ACC112 (cell line): Measurements from ENCODE around the gene RSPH9.

ENCODE experiments used
- H2AFZ ChIP-seq: fragments of 200-600 bp; sonication (generic); one replicate; pipeline ENCODE4 v1.6.0; 2017; ENCODE audit warnings: antibody characterized with exemption, low read length; ENCODE audit not compliant: unreplicated experiment
- H3K27ac ChIP-seq: fragments of 200-600 bp; sonication (generic); 2 replicates; pipeline ENCODE4 v1.5.1; 2014; ENCODE audit warnings: low read depth, mild to moderate bottlenecking, antibody characterized with exemption, low read length, moderate library complexity
- H3K27me3 ChIP-seq: fragments of 200-600 bp; sonication (generic); 2 replicates; pipeline ENCODE4 v1.6.1; 2014; ENCODE audit warnings: mild to moderate bottlenecking, antibody characterized with exemption, low read length, moderate library complexity, mixed read lengths; ENCODE audit not compliant: insufficient read depth
- H3K36me3 ChIP-seq: fragments of 200-600 bp; sonication (generic); 2 replicates; pipeline ENCODE4 v1.6.1; 2016; ENCODE audit warnings: mild to moderate bottlenecking, antibody characterized with exemption, low read length, moderate library complexity, mixed read lengths; ENCODE audit not compliant: insufficient read depth
- H3K4me1 ChIP-seq: fragments of 200-600 bp; sonication (generic); one replicate; pipeline ENCODE4 v1.6.1; 2016; ENCODE audit warnings: low read length, mixed read lengths; ENCODE audit not compliant: insufficient read depth, unreplicated experiment, control insufficient read depth
- H3K4me3 ChIP-seq: fragments of 200-600 bp; sonication (generic); 2 replicates; pipeline ENCODE4 v1.5.1; 2014; ENCODE audit warnings: mild to moderate bottlenecking, low read depth, low read length
- H3K79me2 ChIP-seq: fragments of 200-600 bp; sonication (generic); one replicate; pipeline ENCODE4 v1.6.0; 2016; ENCODE audit warnings: low read length; ENCODE audit not compliant: control insufficient read depth, unreplicated experiment, insufficient read depth

RSPH9 gene

DNA sequence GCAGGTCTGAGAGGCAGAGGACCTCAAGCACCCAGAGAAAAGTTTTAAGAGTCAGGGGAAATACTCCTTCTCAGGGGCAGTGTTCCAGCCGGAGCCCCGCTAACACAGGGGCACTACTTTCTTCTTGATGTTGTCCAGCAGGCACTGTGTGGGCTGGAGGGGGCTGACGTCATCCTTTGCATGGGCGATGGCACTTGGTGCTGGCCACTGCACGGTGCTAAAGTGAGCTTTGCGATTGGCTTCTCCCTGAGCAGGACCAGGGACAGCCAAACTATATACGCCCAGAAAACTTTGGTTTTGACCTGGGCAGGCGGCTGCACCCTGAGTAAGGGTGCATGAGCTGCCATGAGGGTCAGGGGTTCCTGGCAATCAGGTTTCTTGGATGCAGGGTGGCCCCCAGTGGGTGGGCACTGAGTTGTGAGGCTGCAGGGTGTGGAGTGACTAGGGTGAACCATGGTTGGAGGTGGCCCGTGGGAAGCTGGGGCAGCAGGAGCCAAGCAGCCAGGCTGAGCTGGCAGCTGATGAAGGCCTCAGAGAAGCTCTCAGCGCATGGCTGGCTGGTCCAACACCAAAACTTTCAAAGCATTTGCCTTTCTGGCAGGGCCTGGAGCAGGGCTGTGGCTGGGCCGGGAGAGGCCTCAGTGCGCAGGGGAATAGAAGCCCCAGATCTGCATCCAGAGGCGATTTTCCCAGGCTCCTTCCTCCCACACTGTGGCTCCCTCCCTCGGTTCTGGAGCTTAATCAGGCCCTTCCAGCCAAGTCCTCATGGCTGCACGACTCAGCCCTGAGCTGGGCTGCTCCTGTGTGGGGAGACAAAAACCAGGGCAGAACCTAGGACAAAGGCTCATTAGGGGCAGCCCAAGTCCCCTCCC lies 24.4 kb downstream of the RSPH9 start:
- H3K4me1 ChIP-seq = peaks cover 22% of the 10 kb centered on the region

DNA sequence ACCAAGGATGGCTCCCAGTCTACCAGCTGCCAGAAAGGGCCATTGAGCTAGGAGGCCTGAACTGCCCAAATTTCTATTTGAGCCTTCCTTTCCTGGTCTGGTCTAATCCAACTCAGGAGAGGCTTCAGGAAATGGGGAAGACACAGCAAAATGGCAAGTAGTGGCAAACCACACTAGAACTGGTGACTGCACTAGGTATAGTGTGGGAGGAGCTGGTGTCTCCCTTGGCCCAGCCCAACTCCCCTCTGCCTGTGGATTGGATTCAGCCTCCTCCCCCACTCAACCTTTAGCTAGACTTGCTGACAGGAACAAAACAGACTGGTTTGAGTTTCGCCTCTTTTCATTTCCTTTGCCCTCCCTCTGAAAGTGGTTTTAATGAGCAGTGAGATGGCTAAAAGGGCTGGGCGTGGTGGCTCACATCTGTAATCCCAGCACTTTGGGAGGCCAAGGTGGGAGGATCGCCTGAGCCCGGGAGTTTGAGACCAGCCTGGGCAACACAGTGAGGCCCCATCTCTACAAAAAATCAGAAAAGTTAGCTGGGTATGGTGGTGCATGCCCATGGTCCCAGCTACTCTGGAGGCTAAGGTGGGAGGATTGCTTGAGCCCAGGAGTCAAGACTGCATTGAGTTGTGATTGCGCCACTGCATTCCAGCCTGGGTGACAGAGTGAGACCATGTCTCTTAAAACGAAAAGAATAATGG lies 25.2 kb downstream of the RSPH9 start:
- Histone ChIP-seq H3K4me1 (peaks cover 21% of the 10 kb centered on the region), H2AFZ (no peak overlapping the region), H3K36me3 (no peaks in the 10 kb centered on the region; the same call in 1 of the 2 replicates), H3K27me3 (no peaks in the 10 kb centered on the region), H3K27ac (no peak overlapping the region), H3K4me3 (no peak overlapping the region), H3K79me2 (no peaks in the 10 kb centered on the region)

More for the DNA sequence above, 24.4 kb downstream of the RSPH9 start:
- no peak overlapping the region for H3K27ac ChIP-seq
- no peaks in the 10 kb centered on the region for H3K79me2 ChIP-seq
- no peak overlapping the region for H3K4me3 ChIP-seq
- no peaks in the 10 kb centered on the region for H3K27me3 ChIP-seq
- no peak overlapping the region for H2AFZ ChIP-seq
- H3K36me3 ChIP-seq = no peaks in the 10 kb centered on the region; the same call in 1 of the 2 replicates

DNA sequence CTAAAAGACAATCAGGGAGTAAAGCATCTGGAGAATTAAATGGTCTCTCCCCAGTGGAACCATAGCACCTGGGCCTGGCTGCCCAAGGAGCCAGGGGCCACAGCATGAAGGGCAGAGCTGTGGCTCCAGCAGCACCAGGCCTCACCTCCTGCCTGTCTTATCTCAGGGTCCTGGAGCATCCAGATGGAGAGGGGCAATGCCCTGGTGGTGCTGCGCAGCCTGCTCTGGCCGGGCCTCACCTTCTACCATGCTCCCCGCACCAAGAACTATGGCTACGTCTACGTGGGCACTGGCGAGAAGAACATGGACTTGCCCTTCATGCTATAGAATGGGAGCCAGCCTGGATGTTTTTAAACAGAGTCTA lies 25.8 kb downstream of the RSPH9 start:
- H2AFZ ChIP-seq = no peak overlapping the region
- no peak overlapping the region for H3K27ac ChIP-seq
- H3K36me3 ChIP-seq = no peaks in the 10 kb centered on the region; the same call in 1 of the 2 replicates
- H3K4me3 ChIP-seq = no peak overlapping the region
- peaks cover 16% of the 10 kb centered on the region for H3K4me1 ChIP-seq
- no peaks in the 10 kb centered on the region for H3K79me2 ChIP-seq
- H3K27me3 ChIP-seq = no peaks in the 10 kb centered on the region

DNA sequence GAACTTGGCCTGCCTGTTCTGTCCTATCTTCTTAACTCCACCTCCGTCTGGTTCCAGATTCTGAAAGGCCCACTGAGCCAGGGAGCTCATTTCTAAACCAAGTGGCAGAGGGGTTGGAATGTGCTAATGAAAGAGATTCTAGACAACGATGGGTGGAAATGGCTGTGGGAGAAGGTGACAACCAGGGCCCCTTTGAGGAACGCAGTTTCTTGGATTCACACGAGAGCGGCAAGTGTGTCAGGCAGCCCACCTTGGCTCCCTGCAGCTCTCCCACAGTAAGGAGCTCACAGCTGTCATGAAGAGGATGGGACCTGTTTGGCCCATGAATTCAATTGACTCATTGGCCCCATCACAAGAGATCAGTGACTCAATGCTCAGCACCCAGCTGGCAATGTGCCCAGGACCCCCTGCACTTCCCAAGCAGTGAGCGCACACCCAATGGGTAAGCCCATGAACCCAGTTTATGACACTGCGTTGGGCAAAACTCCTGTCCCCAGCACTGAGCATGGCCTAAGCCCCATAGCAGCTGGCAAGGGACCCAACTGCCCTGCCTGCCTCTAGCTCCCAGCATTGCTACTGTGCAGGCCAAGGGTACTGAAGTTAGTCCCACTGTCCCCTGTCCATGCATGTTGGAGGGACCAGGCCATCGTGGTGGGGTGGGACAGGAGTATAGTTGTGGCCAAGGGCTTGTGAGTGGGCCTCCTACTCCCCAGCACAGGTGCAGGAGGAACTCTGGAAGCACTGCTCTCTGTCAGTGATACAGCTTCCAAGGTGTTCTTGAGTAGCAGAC lies 26.4 kb downstream of the RSPH9 start:
- Histone ChIP-seq H3K79me2 (no peaks in the 10 kb centered on the region), H3K36me3 (no peaks in the 10 kb centered on the region; the same call in 1 of the 2 replicates), H3K27ac (no peak overlapping the region), H3K4me1 (peaks cover 16% of the 10 kb centered on the region), H3K27me3 (no peaks in the 10 kb centered on the region), H3K4me3 (no peak overlapping the region), H2AFZ (no peak overlapping the region)

DNA sequence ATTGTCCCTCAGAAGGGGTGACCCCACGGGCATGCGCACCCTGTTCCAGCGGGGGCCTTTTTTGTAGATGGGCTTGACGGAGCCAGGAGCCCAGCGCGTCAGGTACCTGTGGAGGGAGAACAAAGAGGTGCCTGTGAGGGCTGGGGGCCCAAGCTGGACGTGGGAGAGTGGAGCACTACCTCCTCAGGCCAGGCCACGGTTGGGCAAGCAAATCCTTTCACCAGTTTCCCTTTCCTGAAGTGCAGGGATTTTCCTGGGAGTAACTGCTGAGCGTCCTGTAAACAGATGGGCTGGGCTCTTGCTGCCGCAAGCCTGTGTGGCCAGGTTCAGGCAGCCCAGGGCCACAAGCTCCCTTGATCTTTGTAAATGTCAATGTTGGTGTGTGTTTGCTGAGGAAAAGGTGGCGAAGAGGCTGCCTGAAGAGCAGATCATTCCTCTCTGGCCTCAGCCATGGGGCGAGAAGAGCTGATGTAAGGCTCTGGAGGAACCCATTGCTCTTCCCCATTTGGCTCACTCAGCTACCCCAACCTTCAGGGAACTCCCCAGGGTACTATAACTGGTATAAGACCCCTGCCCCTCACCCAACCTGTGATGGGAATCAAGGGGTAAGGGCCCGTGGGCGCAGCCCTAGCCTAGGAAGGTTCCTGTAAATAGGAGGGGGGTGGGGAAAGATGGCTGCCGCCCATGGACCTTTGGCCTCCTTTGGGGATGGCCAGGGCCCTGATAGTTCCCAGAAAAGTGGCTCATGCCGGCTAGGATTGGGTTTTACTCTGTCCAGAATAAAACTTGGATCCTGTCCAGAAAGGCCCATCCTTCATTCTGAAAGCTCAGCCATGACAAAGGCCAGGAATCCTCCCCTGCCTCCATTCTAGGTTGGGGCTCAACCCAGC lies 27.2 kb downstream of the RSPH9 start:
- no peaks in the 10 kb centered on the region; the same call in 1 of the 2 replicates for H3K36me3 ChIP-seq
- H3K27me3 ChIP-seq = no peaks in the 10 kb centered on the region
- peaks cover 16% of the 10 kb centered on the region for H3K4me1 ChIP-seq
- H3K27ac ChIP-seq = no peak overlapping the region
- no peak overlapping the region for H3K4me3 ChIP-seq
- H3K79me2 ChIP-seq = no peaks in the 10 kb centered on the region
- H2AFZ ChIP-seq = no peak overlapping the region

DNA sequence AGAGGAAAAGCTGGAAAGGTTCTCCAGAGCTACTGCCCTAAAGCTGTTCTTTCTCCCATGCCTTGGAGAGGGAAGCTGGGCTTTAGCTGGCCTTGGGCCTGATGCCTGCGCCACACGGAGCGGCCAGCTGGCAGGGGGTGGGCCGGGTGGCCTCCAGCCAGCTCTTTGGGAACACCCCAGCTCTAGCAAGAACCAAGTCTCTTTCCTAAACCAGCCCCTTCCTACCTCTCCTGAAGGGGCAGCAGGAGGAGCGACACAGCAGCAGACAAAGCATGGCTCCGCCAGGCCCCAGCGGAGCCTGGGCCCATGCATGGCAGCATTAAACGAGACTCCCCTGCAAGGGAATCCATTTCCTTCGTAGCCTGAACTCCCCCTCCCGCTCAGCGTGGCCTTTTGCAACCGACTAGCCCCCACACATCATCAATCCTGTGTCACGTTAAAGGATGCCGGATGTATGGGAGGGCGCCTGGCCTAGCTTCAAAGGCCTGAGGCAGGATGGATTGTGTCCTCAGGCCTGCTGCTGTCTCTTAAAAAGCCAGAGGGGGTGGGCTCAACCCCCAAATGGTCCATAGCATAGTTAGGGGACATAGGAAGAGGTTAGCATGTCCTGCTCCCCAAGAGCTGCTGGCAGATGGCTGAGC lies 28.7 kb downstream of the RSPH9 start:
- H3K27me3 ChIP-seq = no peaks in the 10 kb centered on the region
- peaks cover 8% of the 10 kb centered on the region for H3K4me1 ChIP-seq
- H3K36me3 ChIP-seq = peaks cover 6% of the 10 kb centered on the region; the same call in 1 of the 2 replicates
- H3K27ac ChIP-seq = no peak overlapping the region
- no peak overlapping the region for H2AFZ ChIP-seq
- no peaks in the 10 kb centered on the region for H3K79me2 ChIP-seq
- H3K4me3 ChIP-seq = no peak overlapping the region

DNA sequence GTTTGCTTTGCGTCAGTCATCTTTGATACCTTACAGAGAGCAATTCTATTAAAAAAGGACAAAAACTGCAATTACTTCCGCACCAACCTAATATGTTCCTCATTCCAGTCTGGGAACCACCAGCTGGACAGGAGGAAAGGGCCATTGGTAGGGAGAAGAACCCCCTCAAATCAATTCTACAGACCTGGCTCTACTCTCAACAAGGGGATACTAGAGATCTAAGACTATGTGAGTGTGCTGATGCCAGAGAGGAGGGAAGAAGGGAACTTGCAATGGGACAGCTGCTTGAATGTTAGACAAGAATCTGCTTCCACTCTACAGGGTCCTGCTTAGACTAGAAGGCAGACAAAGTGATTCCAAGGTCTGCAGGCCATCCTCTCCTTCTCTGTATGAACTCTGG lies 29.5 kb downstream of the RSPH9 start:
- Histone ChIP-seq H3K4me1 (peaks cover 1% of the 10 kb centered on the region), H3K4me3 (no peak overlapping the region), H3K27me3 (no peaks in the 10 kb centered on the region), H3K27ac (no peak overlapping the region), H2AFZ (no peak overlapping the region), H3K79me2 (no peaks in the 10 kb centered on the region), H3K36me3 (peaks cover 6% of the 10 kb centered on the region; the same call in 1 of the 2 replicates)

DNA sequence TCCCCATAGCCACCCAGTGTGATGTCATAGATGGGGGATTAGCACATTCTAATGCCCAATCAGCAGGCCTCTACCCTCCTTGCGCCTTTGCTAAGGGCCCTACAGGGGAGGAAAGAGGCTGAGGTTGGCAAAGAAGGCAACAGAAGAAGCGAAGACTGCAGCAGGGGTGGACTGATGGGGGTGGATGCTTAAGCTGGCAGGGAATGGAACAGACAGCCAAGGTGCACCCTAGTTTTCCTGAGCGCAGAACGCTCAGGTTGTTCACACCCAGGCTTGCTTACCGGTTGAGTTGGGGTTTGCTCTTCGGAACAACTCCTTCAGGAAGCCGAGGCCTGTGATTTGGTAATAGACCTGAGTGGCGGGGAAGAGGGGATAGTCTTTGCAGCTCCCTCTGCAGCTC lies 30.1 kb downstream of the RSPH9 start:
- no peak overlapping the region for H3K4me3 ChIP-seq
- no peak overlapping the region for H2AFZ ChIP-seq
- H3K36me3 ChIP-seq = peaks cover 6% of the 10 kb centered on the region; the same call in 1 of the 2 replicates
- H3K79me2 ChIP-seq = no peaks in the 10 kb centered on the region
- no peaks in the 10 kb centered on the region for H3K27me3 ChIP-seq
- H3K27ac ChIP-seq = no peak overlapping the region
- no peaks in the 10 kb centered on the region for H3K4me1 ChIP-seq

DNA sequence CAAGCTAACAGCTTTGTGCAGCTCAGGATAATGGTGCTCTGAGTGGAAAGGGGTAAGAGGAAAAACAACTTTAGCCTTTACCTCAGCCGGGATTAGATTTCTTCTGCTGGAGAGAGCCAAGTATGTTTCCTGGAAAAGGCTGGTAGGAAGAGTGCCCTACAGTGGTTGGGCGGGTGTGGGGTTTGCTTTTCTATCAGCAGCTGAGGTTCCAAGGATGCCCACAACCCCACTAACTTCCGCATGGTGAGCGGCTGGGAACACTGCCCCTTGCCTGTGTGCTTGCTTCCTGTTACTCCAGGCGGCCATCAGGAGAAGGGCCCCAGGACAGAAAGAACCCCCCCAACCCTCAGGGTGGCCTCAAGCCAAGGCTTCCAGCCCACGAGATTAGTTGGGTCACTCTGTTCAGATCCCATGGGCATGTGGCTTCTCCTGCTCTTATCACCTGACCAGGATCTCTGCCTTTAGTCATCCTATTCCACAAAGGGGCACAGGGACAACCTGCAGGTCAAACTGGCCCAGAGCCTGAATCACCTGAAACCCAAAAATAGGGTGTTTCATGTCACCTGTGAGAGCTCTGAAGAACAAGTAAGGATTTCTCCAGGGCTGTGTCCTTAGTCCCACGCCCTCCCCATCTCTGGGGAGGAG lies 32.2 kb downstream of the RSPH9 start:
- no peaks in the 10 kb centered on the region for H3K4me1 ChIP-seq
- H3K79me2 ChIP-seq = peaks cover 5% of the 10 kb centered on the region
- H3K4me3 ChIP-seq = no peak overlapping the region
- peaks cover 10% of the 10 kb centered on the region; the same call in 1 of the 2 replicates for H3K36me3 ChIP-seq
- H3K27me3 ChIP-seq = no peaks in the 10 kb centered on the region
- H3K27ac ChIP-seq = no peak overlapping the region
- no peak overlapping the region for H2AFZ ChIP-seq
